ENCODE data around the gene C1orf210. TPM values are rescaled to one million over a fixed set of nuclear protein-coding genes. Genes with fewer than 3 reads are reported as not detected.

Gene C1orf210
- total RNA-seq, 3 donors from 2014 or later = not detected

DNA sequence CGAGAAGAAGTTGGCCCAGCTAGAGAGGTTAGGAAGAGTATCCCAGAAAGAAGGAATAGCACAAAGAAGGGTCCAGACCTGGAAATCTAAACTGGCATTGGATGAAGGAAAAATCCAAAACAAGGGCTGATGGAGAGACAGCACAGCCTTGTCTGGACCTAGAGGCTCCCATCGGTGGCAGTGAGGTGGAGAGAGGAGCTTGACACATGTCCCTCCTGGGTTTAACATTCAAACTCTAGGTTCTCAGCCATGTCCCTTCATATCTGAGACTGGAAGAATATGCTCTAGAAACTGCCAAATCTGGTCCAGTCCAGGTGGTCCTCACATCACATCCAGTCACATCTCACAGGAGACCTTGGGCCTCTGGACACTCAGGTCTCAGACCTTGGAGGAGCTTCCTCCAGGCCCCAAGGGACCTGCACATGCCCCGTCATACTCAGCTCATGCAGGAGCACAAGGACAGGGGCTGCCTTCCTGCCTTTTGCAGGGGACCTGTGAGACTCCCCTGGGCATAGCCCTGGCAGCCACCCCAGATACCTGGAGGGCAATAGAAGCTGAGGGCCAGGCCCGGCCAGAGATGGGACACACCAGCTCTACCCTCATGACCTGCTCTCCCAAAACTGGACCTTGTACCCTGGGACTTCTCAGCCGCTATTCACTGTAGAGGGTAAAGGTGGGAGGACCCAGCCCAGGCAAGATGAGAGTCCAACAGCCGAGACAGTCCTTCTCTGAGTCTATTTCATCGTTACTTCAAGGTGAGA, 8.1 kb downstream of the C1orf210 start:
- Mint-ChIP-seq H3K36me3 (ENCODE audit: insufficient read depth) (peaks cover 2% of the 10 kb centered on the region), H3K27me3 (ENCODE audit: low read depth) (peaks cover 8% of the 10 kb centered on the region), H3K4me3 (no peak overlapping the region), H3K9me3 (peaks cover 3% of the 10 kb centered on the region), H3K4me1 (ENCODE audit: low read depth) (peaks cover 11% of the 10 kb centered on the region)
- ATAC-seq (no peak), DNase-seq (no peak)

DNA sequence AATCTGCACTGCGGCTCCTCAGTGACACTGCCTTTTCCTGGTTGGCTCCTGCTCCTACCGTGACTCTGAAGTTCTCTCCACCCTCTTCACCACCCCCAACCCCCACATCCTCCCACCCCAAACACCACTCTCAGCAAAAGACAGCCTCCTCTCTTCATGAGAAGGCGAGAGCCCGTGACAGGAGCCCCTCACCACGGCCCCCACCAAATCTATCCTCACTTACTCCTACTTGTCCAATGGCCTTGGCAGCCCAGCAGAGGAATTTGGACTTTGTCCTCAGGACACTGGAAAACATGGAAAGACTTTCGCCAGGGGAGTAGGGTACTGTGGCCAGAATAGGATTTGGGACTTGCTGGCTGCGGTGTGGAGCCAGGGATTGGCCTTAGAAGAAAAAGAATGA, 8.7 kb downstream of the C1orf210 start:
- Mint-ChIP-seq H3K9me3 (peaks cover 3% of the 10 kb centered on the region), H3K4me1 (ENCODE audit: low read depth) (peaks cover 13% of the 10 kb centered on the region), H3K36me3 (ENCODE audit: insufficient read depth) (peaks cover 2% of the 10 kb centered on the region), H3K4me3 (no peak overlapping the region), H3K27me3 (ENCODE audit: low read depth) (peaks cover 12% of the 10 kb centered on the region)
- no peak for ATAC-seq
- no peak for DNase-seq

DNA sequence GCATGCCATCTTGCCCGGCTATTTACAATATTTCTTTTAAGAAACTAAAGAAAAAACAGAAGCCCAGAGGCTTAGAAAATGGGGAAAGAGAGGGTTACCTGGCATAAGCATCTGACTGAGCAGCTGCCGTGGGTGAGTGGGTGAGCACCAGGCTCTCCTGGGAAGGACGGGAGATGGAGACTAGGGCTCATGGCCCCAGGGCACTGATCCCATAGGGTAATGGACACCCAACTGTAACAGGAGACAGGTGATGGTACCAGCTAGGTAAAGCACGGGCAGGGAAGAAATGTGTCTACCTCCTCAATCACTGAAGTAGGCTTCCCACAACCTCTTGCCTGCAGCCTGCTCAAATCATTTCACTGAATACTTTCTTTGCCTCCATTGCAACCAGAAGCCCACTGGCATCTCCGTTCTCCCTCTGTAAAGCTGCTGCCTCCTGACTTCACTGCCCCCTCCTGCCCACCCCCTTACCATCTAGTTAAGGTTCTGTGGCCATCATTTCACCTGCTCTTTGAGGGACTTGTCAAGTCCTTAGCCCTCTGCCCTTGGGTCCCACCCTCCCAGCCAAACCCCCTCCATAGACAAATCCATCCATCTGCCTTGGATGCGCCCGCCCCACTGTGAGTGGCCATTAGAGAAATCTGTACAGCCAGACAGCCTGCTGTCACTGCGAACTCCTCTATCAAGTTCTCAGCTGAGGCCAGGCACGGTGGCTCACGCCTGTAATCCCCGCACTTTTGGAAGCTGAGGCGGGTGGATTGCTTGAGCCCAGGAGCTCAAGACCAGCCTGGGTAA, 9.4 kb downstream of the C1orf210 start:
- peaks cover 18% of the 10 kb centered on the region for H3K4me1 Mint-ChIP-seq (ENCODE audit: low read depth)
- no peak overlapping the region for H3K4me3 Mint-ChIP-seq
- ATAC-seq = no peak
- peaks cover 16% of the 10 kb centered on the region for H3K27me3 Mint-ChIP-seq (ENCODE audit: low read depth)
- no peak for DNase-seq
- peaks cover 3% of the 10 kb centered on the region for H3K9me3 Mint-ChIP-seq
- peaks cover 2% of the 10 kb centered on the region for H3K36me3 Mint-ChIP-seq (ENCODE audit: insufficient read depth)

DNA sequence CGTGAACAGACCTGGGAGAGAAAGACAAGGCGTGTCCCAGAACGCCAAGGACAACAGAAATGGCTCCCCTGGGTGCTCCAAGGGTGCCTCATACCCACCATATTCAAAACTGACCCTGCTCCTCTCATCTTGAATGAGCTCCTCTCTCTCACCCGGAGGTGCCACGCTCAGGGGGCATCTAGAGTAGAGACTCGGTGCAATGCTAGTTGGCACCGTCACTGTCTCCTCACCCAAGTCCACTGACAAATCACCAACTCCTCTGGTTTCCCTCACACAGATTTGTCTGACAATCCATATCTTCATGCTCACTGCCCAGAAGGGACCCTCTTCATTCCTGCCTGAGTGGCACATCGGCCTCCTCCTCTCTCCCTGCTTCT, 10.6 kb downstream of the C1orf210 start:
- ATAC-seq (no peak), DNase-seq (no peak)
- Mint-ChIP-seq H3K36me3 (ENCODE audit: insufficient read depth) (peaks cover 2% of the 10 kb centered on the region), H3K4me1 (ENCODE audit: low read depth) (peaks cover 24% of the 10 kb centered on the region), H3K27me3 (ENCODE audit: low read depth) (peaks cover 12% of the 10 kb centered on the region), H3K4me3 (no peak overlapping the region), H3K9me3 (peaks cover 3% of the 10 kb centered on the region)

DNA sequence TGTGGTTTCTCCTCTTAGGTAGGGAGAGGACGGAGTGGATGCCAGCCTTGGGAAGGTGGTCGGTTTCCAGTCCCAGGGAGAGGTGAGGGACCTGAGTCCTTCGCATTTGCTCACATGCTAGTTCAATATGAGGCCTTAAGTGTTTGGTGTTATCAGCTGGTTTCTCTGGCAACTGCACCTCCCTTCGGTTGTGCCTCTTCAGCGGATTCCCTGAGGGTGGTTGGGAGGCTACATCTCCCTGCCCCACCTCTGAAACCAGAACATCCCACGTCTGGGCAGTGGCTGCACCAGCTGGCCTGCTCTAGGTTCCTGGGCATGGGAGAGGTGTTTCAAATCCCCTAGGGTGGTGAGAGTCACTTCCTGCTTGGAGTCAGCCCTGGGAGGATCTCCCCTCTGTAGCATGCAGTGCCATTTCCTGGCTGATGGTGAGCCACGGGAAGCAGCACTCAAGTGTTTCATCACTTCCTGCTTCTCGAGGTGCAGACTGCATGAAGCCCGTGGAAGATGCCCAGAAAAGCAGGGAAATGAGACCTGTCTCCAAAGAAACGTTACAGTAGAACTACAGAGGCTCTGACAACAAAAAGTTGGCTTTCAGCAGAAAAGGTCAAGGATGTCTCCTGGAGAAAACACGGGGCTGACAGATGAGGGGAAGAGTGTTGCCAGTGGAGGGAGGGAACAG, 11.1 kb downstream of the C1orf210 start:
- peaks cover 3% of the 10 kb centered on the region for H3K9me3 Mint-ChIP-seq
- peaks cover 24% of the 10 kb centered on the region for H3K4me1 Mint-ChIP-seq (ENCODE audit: low read depth)
- ATAC-seq (peak; percentile 70 to 79), DNase-seq (no peak)
- H3K36me3 Mint-ChIP-seq (ENCODE audit: insufficient read depth) = peaks cover 2% of the 10 kb centered on the region
- no peak overlapping the region for H3K4me3 Mint-ChIP-seq
- peaks cover 12% of the 10 kb centered on the region for H3K27me3 Mint-ChIP-seq (ENCODE audit: low read depth)

DNA sequence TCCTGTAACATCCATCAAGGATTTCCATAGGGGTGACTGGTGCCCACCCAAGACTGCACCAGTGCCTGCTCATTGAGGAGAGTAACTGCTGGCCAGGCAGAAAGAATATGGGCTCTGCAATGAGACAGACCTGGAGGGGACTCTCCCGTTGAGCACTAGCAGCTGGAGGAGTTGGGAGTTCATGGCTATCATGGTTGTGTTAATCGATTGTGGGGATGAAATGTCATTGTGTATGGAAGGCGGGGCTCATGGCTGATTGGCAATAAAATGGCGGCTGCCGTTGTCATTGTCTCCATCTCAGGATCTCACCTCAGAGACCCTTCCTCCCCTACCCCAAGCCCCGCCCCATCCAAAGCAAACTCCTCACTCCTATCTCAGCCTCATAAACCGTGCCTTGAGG, 11.7 kb downstream of the C1orf210 start:
- Mint-ChIP-seq H3K4me1 (ENCODE audit: low read depth) (peaks cover 24% of the 10 kb centered on the region), H3K27me3 (ENCODE audit: low read depth) (peaks cover 12% of the 10 kb centered on the region), H3K9me3 (peaks cover 3% of the 10 kb centered on the region), H3K36me3 (ENCODE audit: insufficient read depth) (peaks cover 2% of the 10 kb centered on the region), H3K4me3 (no peak overlapping the region)
- ATAC-seq (no peak), DNase-seq (no peak)

DNA sequence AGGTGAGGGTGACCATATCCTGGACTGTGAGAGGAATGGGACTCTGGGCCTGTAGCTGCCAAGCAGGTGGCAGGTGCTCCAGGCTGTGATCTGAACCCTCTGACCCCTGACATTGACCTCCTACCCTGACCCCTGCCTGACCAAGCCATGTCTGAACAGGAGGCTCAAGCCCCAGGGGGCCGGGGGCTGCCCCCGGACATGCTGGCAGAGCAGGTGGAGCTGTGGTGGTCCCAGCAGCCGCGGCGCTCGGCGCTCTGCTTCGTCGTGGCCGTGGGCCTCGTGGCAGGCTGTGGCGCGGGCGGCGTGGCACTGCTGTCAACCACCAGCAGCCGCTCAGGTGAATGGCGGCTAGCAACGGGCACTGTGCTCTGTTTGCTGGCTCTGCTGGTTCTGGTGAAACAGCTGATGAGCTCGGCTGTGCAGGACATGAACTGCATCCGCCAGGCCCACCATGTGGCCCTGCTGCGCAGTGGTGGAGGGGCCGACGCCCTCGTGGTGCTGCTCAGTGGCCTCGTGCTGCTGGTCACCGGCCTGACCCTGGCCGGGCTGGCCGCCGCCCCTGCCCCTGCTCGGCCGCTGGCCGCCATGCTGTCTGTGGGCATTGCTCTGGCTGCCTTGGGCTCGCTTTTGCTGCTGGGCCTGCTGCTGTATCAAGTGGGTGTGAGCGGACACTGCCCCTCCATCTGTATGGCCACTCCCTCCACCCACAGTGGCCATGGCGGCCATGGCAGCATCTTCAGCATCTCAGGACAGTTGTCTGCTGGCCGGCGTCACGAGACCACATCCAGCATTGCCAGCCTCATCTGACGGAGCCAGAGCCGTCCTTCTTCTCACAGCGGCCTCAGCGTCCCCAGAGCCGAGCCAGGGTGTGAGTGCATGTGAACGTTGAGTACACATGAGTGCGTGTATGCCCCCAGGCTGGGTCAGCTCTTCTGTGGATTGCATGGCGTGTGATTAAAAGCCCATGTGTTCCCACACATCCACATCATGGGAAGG, 12.5 kb downstream of the C1orf210 start:
- H3K4me1 Mint-ChIP-seq (ENCODE audit: low read depth) = peaks cover 24% of the 10 kb centered on the region
- H3K36me3 Mint-ChIP-seq (ENCODE audit: insufficient read depth) = peaks cover 2% of the 10 kb centered on the region
- peaks cover 3% of the 10 kb centered on the region for H3K9me3 Mint-ChIP-seq
- no peak for DNase-seq
- no peak for ATAC-seq
- peaks cover 14% of the 10 kb centered on the region for H3K27me3 Mint-ChIP-seq (ENCODE audit: low read depth)
- no peak overlapping the region for H3K4me3 Mint-ChIP-seq

DNA sequence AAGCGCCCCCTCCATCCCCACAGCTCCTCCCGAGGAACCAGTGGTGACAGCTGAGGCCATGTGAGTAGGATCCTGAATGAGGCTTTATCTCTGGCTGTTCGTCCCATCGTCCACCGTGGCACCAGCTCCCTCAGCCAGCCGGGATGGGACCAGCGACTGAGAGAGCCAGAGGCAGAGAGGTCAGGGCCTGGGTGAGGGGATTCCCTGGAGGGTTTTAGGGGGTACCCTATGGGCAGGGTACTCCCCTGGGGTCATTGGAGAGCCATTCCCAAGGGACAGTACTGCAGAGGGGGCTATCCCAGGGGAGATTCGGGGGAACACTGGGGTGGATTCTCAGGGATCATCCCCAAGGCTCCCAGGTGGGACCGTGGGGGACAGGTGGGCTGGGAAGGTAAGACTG, 13.2 kb downstream of the C1orf210 start:
- peaks cover 3% of the 10 kb centered on the region for H3K9me3 Mint-ChIP-seq
- no peak overlapping the region for H3K4me3 Mint-ChIP-seq
- no peak for ATAC-seq
- peaks cover 24% of the 10 kb centered on the region for H3K4me1 Mint-ChIP-seq (ENCODE audit: low read depth)
- peaks cover 2% of the 10 kb centered on the region for H3K36me3 Mint-ChIP-seq (ENCODE audit: insufficient read depth)
- peaks cover 16% of the 10 kb centered on the region for H3K27me3 Mint-ChIP-seq (ENCODE audit: low read depth)
- no peak for DNase-seq

DNA sequence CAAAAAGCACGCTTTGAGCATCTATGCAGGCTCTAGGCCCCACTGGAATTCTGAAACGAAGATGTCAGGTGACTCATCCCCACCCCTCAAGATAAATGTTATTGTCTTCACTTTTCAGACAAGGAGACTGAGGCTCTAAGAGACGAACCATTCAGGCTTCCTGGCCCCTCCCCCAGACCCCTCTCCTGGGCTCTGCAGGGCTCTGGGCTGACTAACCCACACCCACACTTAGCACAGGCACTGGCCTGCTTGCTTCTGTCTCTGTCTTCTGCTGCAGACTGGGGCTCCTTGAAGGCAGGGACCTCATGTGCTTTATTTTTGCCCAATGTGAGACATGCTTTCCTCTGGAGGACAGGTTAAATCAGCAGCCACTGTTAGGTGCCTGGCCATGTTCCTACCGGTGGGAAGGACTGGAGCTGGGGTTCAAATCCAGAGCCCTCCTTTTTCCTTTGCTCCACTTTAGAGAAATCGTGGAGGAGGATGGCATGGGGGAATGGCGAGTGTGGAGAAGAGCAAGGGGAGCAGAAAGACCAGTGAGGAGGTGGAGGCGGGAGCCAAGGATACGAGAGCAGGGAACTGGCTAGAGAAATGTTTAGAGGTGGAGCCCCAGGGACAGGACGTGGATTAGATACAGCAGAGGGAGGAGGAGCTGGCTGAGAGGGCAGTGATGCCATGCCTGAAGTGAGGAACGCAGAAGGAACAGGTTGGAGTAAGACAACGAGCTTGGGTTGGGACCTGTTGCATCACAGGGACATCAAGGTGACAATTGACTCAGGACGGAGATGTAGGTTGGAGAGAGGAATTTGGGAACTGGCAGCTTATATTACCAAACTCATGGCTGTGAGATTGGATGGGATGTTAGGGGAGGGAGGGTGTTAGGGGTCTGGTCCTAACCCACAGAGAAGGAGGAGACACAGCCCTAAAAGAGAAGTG, 13.9 kb downstream of the C1orf210 start:
- peak; percentile 45 to 53 for ATAC-seq
- H3K36me3 Mint-ChIP-seq (ENCODE audit: insufficient read depth) = peaks cover 2% of the 10 kb centered on the region
- peaks cover 24% of the 10 kb centered on the region for H3K4me1 Mint-ChIP-seq (ENCODE audit: low read depth)
- H3K27me3 Mint-ChIP-seq (ENCODE audit: low read depth) = peaks cover 21% of the 10 kb centered on the region
- no peak for DNase-seq
- H3K4me3 Mint-ChIP-seq = peak overlapping the region; percentile 16
- peaks cover 3% of the 10 kb centered on the region for H3K9me3 Mint-ChIP-seq

DNA sequence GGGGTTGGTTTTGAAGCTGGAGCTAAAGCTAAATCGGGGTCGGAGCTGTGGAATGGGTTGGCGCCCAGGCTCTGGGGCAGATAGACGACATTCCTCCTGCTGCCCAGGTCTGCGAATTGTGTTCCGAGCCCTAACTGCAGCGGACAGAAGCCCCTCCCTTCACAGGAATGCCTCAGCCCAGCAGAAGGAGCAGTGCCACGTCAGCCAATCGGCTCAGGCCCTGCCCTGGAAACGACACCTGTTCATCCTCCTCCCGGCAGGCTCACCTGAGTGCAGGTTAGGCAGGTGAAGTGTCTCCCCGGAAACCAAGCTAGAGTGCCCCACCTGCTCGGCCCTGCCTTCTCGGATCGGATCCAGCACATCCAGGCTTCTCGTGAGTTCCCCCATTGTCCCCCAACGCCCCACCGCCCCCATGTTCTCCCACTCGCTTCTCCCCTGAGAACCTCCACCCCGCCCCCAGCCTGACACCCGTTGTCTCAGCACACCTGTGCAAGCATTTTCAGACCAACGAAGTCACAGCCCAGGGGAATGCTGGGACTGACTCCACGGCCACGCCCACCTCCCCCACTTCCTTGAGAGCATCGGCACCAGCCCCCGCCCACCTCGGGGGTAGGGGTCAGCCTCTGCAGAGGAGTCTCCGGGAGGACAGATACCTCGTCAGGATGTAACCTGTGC, 14.8 kb downstream of the C1orf210 start:
- DNase-seq (no peak), ATAC-seq (peak in 1 of 2 donors; percentile 23)
- Mint-ChIP-seq H3K9me3 (peaks cover 3% of the 10 kb centered on the region), H3K36me3 (ENCODE audit: insufficient read depth) (peaks cover 2% of the 10 kb centered on the region), H3K27me3 (ENCODE audit: low read depth) (peaks cover 19% of the 10 kb centered on the region), H3K4me1 (ENCODE audit: low read depth) (peaks cover 24% of the 10 kb centered on the region), H3K4me3 (peak overlapping the region; percentile 16)

DNA sequence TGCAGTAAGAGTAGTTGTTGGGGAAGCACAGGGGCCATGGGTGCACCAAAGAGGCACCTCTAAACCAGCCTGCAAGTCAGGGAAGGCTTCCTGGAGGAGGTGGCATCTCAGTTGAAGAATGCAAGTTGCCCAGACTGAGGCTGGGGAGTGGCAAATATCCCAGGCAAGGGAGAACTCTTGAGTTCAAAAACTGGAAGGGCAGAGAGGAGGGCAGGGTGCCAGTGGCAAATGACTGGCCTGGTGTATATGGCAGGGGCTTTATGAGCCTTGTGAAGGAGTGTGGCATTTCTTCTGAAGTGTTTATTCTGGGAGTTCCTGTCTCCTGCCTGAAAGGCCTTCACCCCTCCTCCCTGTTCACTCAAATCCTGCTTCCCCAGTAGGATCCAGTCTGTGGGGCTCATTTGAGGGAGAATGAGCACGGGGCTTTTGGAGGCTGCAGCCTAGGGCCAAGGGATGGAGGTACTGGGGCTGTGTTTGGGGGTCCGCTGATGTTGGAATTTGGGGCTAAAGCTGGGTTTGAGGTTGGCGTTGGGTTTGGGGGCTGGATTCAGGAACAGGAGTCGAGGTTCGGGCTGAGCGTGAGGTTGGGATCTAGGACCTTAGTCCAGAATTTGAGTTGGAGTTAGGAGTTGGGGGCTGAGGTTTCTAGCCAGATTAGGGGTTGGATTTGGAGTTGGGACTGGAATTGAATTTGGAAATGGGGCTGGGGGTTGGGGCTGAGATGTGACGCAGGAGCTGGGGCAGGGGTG, 15.6 kb downstream of the C1orf210 start, which contains the start of gene TMEM125:
TSS of gene TMEM125 (plus strand) at position 357 of the 749 bp plus-strand sequence. CDS start 2,740 bp downstream, outside the sequence.
- Mint-ChIP-seq H3K9me3 (peaks cover 3% of the 10 kb centered on the region), H3K4me1 (ENCODE audit: low read depth) (peaks cover 21% of the 10 kb centered on the region), H3K4me3 (peak within 1 kb of the TSS; percentile 16), H3K27me3 (ENCODE audit: low read depth) (peaks cover 19% of the 10 kb centered on the region), H3K36me3 (ENCODE audit: insufficient read depth) (peaks cover 2% of the 10 kb centered on the region)
- ATAC-seq (no peak), DNase-seq (no peak)
